Stimulated activated CD4-positive, alpha-beta T cell treated with anti-CD3 and anti-CD28 coated beads, Interleukin-12 subunit alpha, Interleukin-12 subunit beta, amount 100 ng/mL, for 4 hours (primary cell): ENCODE results near the gene KIAA1755.

ENCODE experiments used
- DNase-seq: peaks from one replicate; pipeline ENCODE4 v3.0.0-alpha.2; 2020

Gene KIAA1755

GRCh38 chr20:38177201-38177600 is 83.3 kb downstream of the KIAA1755 start:
- no peak for DNase-seq

GRCh38 chr20:38175304-38176180 is 85.0 kb downstream of the KIAA1755 start:
- DNase-seq = no peak

- no peak for DNase-seq
These were observed 87.0 kb downstream of the KIAA1755 start for GRCh38 chr20:38173237-38174156.

GRCh38 chr20:38172408-38172807 is 88.1 kb downstream of the KIAA1755 start:
- no peak for DNase-seq

- DNase-seq = no peak
These were observed 88.9 kb downstream of the KIAA1755 start for GRCh38 chr20:38171675-38172043.

- DNase-seq = no peak
These were observed 89.5 kb downstream of the KIAA1755 start for GRCh38 chr20:38170826-38171674.

GRCh38 chr20:38170219-38170825 is 90.2 kb downstream of the KIAA1755 start:
- no peak for DNase-seq

- no peak for DNase-seq
These were observed 90.8 kb downstream of the KIAA1755 start for GRCh38 chr20:38169636-38170193.

GRCh38 chr20:38168791-38169589 is 91.5 kb downstream of the KIAA1755 start:
- no peak for DNase-seq

- DNase-seq = no peak
These were observed 92.4 kb downstream of the KIAA1755 start for GRCh38 chr20:38167851-38168760.

- DNase-seq = no peak
These were observed 93.1 kb downstream of the KIAA1755 start for GRCh38 chr20:38167328-38167850.

GRCh38 chr20:38166703-38167233 is 93.8 kb downstream of the KIAA1755 start:
- DNase-seq = no peak

GRCh38 chr20:38165966-38166702 is 94.4 kb downstream of the KIAA1755 start:
- no peak for DNase-seq

- DNase-seq = peak; percentile 30
These were observed 95.2 kb downstream of the KIAA1755 start, which contains the start of gene TGM2 for GRCh38 chr20:38165089-38165965. Gene TGM2, minus strand, starts transcription at chr20:38165270. Its CDS starts 72 bp downstream, at chr20:38165198.

- DNase-seq = no peak
These were observed 95.9 kb downstream of the KIAA1755 start for GRCh38 chr20:38164624-38165088.

- DNase-seq = no peak
These were observed 96.5 kb downstream of the KIAA1755 start for GRCh38 chr20:38164069-38164468.
